Erythroblast (primary cell): Measurements from ENCODE around the gene NFATC1.

Experiments used
- DNase-seq, 2 experiments: peaks; one replicate each; lab custom pipeline; 2025; lab: John Stamatoyannopoulos, UW
- GATA1 ChIP-seq: IDR thresholded peaks from 2 replicates; pipeline ENCODE4 v1.6.1; 2011; ENCODE audit warnings: low read depth, mild to moderate bottlenecking, control low read depth, low read length, moderate library complexity
- POLR2A ChIP-seq: IDR thresholded peaks from 2 replicates; pipeline ENCODE4 v1.6.1; 2011; ENCODE audit warnings: mild to moderate bottlenecking, low read length

Gene NFATC1

DNA sequence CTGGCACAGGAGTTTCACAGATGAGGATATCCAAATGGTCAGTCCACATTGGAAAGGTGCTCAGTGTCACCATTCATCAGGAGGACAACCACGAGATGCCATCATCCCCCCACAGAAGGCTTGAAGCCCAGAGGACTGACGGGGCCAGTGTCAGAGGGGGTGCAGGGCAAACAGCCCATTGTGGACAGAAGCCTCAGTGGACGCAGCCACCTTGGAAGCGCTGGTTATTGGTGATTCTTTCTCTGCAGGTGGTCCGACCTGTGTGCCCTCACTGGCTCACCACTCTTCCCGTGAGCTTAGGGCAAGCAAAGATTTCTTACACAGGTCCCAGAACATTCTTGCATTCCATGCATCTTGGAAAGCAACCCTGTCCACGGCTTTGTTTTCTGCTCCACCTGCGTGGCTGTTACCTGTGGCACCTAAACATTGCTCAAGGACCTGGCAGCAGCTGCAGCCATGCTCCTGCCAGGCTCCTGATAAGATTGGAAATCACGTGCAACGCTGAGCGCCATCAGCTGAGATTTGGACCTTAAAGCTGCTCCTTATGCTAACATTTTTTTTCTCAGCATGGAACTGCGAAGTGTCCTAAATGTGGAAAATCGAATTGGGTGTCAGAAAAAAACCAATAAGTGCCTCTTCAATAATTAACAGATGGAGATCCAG, 172.9 kb downstream of the NFATC1 start:
- TF ChIP-seq GATA1 (no peak), POLR2A (no peak)
- no peak for DNase-seq

- TF ChIP-seq GATA1 (no peak), POLR2A (no peak)
- no peak for DNase-seq
Observed at GRCh38 chr18:79569720-79570119, 174.0 kb downstream of the NFATC1 start.

- no peak for DNase-seq
- no peak for TF ChIP-seq GATA1
- TF ChIP-seq POLR2A, result no peak
Observed at GRCh38 chr18:79570266-79571201, 174.8 kb downstream of the NFATC1 start.

DNA sequence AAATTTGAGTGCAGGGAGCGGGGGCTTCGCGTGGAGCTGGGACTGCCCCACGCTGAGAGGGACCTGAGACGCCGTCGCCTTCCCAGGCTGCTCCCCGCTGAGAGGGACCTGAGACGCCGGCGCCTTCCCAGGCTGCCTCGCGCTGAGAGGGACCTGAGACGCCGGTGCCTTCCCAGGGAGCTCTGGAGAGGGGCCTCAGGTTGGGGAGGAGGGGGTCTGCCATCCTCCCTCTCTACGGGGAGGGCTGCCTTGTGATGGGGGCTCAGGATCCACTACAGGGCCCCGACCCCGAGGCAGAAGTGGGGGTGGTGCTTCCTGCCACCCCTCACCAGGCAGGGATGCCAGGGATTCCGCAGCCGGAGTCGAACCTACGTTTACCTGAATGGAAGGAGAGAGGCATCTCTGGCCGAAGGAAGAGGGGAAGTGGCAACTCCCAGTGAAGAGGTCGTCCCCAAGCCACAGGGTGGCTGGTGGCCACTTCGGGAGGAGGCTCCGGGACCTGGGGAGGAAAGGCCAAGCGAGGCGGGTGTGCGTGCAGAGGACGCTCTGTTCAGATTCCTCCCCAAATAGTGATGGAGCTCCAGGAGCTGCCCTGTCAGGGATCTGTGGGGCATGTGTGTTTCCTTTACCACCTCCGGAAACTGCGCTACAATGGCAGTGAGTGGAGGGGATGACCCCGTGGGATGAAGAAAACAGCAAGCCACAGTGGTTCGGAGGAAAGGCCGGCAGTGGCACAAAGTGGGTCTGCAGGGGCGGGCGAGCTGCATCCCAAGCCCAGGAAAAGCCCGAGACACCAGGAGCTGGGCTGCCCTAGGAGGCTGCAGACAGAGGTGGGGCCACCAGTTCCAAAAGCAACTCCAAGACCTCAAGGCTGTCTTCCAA, 175.7 kb downstream of the NFATC1 start:
- no peak for TF ChIP-seq POLR2A
- no peak for TF ChIP-seq GATA1
- DNase-seq, result no peak

DNA sequence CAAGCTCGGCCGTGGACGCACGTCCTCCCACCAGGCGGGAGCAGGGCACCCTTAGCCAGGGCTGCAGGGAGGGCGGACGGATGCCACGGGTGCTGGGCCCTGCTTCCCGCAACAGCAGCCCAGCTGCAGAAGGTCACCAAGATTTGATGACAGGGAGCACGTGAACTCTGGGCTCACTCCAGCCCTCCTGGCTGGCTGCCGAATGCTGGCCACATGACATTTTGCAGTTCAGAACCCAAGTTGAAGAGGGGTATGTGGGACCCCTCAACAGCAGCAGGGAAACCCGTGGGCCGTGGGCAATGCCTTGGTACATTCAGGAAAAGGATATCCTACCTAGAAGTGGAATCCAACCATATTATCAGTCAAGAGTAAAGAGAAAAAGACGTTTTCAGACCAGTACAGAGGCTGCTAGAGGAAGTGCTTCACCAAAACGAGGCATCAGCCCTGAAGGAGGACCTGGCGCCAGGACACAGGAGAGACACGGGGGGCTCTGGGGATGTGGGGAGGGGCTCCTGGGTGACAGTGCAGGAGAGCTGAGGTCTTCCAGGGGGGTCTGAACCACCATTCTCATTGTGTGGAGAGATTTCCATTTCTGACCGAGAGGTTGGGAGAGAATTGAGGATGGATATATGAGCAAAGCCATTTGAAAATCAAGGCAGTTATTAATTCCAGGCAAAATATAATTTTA, 176.5 kb downstream of the NFATC1 start:
- no peak for DNase-seq
- TF ChIP-seq POLR2A (no peak), GATA1 (no peak)

DNA sequence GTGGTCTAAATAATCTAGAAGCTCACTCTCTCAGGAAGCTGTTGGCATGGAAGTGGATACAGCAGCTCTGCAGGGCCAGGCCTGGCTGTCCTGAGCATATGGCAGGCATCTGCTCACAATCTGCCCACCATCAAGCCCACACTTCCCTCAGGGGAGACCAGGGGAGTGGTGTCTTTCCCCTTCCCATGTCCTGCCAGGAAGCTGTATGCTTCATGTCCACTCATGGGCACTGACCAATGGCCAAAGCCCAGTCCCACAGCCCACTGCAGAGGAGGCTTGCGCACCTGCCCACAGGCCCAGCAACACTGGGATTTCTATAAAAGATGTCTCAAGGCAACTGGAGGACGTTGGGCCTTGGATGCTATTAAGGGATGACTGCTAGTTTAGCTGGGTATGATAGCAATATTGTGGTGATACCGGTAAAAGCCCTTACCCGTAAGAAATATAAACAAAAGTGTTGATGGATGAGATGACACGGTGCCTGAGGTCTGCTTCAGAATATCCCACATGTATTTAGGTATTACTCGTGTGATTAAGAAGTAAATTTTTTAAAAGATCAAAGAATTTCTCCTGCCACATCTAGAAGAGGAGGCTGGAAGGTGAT, 177.2 kb downstream of the NFATC1 start:
- DNase-seq, result no peak

GRCh38 chr18:79573921-79574491, 178.3 kb downstream of the NFATC1 start:
- DNase-seq, result no peak
- TF ChIP-seq GATA1 (no peak), POLR2A (no peak)

More for the DNA sequence above, 177.2 kb downstream of the NFATC1 start:
- no peak for TF ChIP-seq GATA1
- TF ChIP-seq POLR2A, result no peak

DNA sequence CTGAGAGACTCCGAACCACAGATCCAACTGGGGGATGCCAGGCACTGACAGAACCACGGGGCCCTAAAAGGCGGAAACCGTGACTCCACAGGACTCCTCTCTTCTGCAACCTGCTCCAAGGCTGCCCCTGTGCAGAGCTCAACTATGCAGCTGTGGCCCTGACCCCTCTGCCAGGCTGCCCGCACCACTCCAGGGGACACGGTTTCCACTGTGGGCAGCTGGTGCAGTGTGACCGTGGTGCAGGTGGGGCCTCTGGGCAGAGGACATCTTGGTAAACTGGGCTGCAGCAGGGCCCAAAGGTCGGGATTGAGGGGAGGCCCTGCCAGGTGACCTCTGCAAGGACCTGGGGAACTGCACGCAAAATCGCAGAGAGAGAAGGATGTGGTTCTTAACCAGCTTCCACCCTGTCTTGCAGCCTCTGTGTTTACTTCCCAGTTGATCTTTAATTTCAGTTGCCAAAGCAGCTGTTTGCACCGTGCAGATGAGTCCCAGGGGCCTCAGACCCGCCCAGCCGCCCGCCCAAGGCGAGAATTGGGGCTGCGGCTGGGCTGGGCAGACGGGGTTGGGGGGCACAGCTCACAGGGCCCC, 179.3 kb downstream of the NFATC1 start:
- DNase-seq, result no peak
- TF ChIP-seq POLR2A, result no peak
- no peak for TF ChIP-seq GATA1

- TF ChIP-seq POLR2A (no peak), GATA1 (no peak)
- no peak for DNase-seq
Observed at GRCh38 chr18:79575891-79576685, 180.4 kb downstream of the NFATC1 start.

DNA sequence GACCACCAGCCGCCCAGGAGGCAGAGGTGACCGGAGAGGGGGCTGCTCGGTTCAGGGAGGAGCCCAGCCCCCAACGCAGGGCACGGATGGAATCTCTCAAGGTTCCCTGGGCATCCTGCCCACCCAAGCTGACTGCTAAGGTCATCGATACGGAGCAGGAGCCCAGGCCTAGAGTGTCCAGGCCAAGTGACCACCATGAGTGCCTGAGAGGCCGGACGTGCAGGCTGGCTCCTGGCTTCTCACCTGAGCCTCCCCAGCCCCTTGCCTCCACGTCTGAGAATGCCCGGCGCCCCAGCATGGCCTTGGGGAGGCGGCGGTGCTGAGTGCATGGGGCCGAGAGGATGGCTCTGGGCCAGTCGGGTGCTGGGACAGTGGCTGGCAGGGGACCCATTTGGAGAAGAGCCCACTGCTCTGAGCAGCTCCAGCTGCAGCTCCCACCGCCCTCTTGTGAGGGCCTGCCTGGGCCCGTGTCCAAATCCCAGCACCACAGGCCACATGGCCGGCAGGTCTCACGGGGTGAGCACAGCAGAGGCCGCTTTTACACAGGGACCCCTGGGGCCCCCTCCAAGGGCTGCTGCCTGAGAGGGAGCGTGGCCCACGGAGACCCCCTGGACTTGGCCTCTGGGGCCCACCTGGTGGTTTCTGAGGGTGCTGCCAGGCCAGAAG, 181.1 kb downstream of the NFATC1 start:
- TF ChIP-seq GATA1 (no peak), POLR2A (no peak)
- DNase-seq, result no peak
